Lung (tissue), 12 donors: ENCODE measurements around the gene JDP2. TPM values are rescaled to one million over a fixed set of nuclear protein-coding genes. Genes with fewer than 3 reads are reported as not detected.

Experiments
- ATAC-seq: fragments of 200-7000 bp; cut with Tn5 transposase; one replicate; pipeline ENCODE4 v1.9.1; 2020; ENCODE audit warnings: moderate number of reproducible peaks; ENCODE audit not compliant: insufficient read depth, low FRiP score
- DNase-seq, 3 donors: peaks; one replicate each; pipeline ENCODE4 v3.0.0-alpha.2; 2013 to 2017
- H3K27ac ChIP-seq, 2 donors: one replicate each; pipeline ENCODE4 v1.5.1; 2013; ENCODE audit warnings: mild to moderate bottlenecking in 2 of 2, moderate library complexity in 2 of 2, control low read depth in 1 of 2, inconsistent platforms in 1 of 2, low read depth in 1 of 2, low read length in 1 of 2
- H3K27me3 ChIP-seq, 3 donors: one replicate each; pipeline ENCODE4 v1.5.1; 2013; ENCODE audit warnings: low read length in 2 of 3; ENCODE audit not compliant: control insufficient read depth in 3 of 3, insufficient read depth in 3 of 3
- H3K36me3 ChIP-seq, 4 donors: one replicate each; pipeline ENCODE4 v1.5.1; 2013; ENCODE audit warnings: low read length in 4 of 4, mild to moderate bottlenecking in 1 of 4, moderate library complexity in 1 of 4; ENCODE audit not compliant: control insufficient read depth in 4 of 4, insufficient read depth in 4 of 4
- H3K4me1 ChIP-seq, 5 donors: one replicate each; pipeline ENCODE4 v1.5.1; 2013; ENCODE audit warnings: low read length in 5 of 5, mild to moderate bottlenecking in 2 of 5, moderate library complexity in 1 of 5; ENCODE audit not compliant: control insufficient read depth in 5 of 5, insufficient read depth in 5 of 5
- H3K4me3 ChIP-seq: one replicate; pipeline ENCODE4 v1.5.1; 2013; ENCODE audit warnings: mild to moderate bottlenecking, control low read depth, moderate library complexity
- H3K9ac ChIP-seq, 2 donors: one replicate each; pipeline ENCODE4 v1.5.1; 2013; ENCODE audit warnings: low read length in 2 of 2, control low read depth in 1 of 2; ENCODE audit not compliant: insufficient read depth in 1 of 2
- H3K9me3 ChIP-seq, 4 donors: one replicate each; pipeline ENCODE4 v1.5.1; 2013; ENCODE audit warnings: low read length in 3 of 4, mild to moderate bottlenecking in 1 of 4, moderate library complexity in 1 of 4; ENCODE audit not compliant: control insufficient read depth in 4 of 4, insufficient read depth in 3 of 4
- WGBS, 2 donors: extraction: QIAGEN DNeasy Blood & Tissue Kit; methylation state at CpG; one replicate each; pipeline ENCODE4 v1.1.7; 2013; 5-methylcytosine and 5-hydroxymethylcytosine counted together
- polyA plus RNA-seq, 2 donors: library from polyadenylated mRNA; stranded (reverse); fragments of 200-250 nt; gene quantifications; one replicate each; pipeline ENCODE4 v1.2.1, GENCODE V29; 2013
- total RNA-seq, 2 donors: library from RNA; depleted of rRNA in 1 of 2; stranded (reverse); fragments of >200 nt in 1 of 2; gene quantifications; one replicate each; pipeline ENCODE4 v1.2.1, GENCODE V29; 2014 to 2021
- TF ChIP-seq, protein P1 (sequence below): IDR thresholded peaks from 2 replicates; pipeline ENCODE4 v1.5.1; 2012; ENCODE audit warnings: mild to moderate bottlenecking; ENCODE audit errors: control extremely low read depth, extremely low read depth
- donor health status: control.
- donor health status: control.
- donor health status: Bipolar disorder and iron deficiency.
- donor health status: healthy.
- donor health status: DM: yes; HTN: yes; CAD: no.

Gene JDP2
- total and polyA plus RNA-seq, 4 donors = 34.8 to 88.9 (median 57.7) TPM

DNA sequence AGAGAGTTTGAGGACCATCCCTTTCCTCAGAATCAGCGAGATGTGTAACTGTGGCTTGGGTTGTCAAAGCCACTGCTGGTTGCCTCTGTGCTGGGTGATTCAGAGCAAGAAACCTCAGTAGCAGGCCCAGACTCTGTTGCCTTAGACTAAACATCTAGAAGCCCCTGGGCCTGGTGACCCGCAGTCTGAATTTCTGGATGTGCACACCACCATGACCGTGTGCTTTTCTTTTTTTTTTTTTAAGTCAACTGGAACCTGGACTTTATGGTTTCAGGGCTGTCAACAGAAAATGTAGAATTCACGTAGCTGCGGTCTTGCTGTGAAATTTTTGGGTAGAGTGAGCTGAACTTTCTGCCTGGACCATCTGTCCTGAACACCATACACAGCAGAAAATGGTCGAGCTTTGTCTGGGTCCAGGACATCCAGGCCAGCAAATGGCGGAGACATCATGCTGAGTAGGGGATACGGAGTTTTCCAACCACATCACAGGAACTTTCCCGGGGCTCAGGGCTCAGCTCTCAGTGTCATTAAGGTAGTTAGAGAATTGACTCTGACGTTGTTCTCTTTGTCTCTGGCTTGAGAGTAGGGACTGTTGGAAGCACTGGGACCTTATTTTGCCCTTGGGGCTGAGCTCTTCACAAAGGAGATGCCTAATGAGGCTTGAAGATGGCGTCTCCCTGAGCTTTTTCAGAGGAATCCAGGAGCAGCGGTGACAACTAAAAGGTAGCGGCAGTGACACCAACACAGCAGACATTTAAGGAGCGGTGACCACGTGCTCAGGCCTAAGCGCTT, 71.5 kb downstream of the JDP2 start:
- Histone ChIP-seq H3K4me3 (no peak overlapping the region), H3K9me3 (peaks cover 0 to 1% (median 0%) of the 10 kb centered on the region in 4 donors), H3K27ac (no peak overlapping the region), H3K9ac (no peak overlapping the region), H3K4me1 (no peaks in the 10 kb centered on the region), H3K27me3 (no peaks in the 10 kb centered on the region), H3K36me3 (no peaks in the 10 kb centered on the region)
- WGBS, 2 donors = 93% methylated on average over 16 of the region's 16 CpGs
- ATAC-seq (no peak), DNase-seq (no peak)
- TF ChIP-seq, protein P1, sequence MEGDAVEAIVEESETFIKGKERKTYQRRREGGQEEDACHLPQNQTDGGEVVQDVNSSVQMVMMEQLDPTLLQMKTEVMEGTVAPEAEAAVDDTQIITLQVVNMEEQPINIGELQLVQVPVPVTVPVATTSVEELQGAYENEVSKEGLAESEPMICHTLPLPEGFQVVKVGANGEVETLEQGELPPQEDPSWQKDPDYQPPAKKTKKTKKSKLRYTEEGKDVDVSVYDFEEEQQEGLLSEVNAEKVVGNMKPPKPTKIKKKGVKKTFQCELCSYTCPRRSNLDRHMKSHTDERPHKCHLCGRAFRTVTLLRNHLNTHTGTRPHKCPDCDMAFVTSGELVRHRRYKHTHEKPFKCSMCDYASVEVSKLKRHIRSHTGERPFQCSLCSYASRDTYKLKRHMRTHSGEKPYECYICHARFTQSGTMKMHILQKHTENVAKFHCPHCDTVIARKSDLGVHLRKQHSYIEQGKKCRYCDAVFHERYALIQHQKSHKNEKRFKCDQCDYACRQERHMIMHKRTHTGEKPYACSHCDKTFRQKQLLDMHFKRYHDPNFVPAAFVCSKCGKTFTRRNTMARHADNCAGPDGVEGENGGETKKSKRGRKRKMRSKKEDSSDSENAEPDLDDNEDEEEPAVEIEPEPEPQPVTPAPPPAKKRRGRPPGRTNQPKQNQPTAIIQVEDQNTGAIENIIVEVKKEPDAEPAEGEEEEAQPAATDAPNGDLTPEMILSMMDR = no peak

DNA sequence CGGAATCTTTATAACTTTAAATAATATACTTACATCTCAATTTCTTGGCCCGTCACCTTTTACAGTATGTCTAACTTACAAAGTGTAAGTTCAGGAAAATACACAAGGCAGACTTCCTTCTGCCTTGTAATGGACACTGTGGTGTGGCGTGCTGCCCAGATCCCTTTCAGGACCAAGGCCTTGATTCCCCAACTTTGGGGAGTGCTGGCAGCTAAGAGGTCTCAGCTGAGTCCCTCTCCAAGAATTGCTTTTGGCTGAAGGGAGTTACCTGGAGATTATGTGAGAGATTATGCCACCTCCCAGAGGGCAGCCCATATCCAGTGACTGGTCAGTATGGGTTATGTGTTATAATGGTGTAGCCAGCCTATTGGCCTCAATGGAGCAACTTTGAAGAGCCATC, 73.3 kb downstream of the JDP2 start:
- no peaks in the 10 kb centered on the region for H3K36me3 ChIP-seq

DNA sequence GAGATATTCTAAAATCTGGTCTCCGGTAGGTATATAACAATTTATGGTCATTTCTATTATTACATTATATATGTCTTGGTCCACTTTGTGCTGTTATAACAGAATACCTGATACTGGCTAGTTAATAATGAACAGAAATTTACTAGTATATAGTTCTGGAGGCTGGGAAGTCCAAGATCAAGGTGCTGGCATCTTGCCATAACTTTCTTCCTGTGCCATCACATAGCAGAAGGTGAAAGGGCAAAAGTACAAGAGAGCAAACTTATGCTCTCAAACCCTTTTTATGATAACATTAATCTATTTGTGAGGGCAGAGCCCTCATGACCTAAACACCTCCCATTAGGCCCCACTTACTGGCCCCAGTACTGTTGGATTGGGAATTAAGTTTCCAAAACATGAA, 76.6 kb downstream of the JDP2 start:
- H3K36me3 ChIP-seq = no peaks in the 10 kb centered on the region
- peaks cover 0 to 2% (median 0%) of the 10 kb centered on the region in 4 donors for H3K9me3 ChIP-seq
- H3K9ac ChIP-seq = no peak overlapping the region
- DNase-seq (no peak), ATAC-seq (no peak)
- TF ChIP-seq, protein P1 = no peak
- H3K4me1 ChIP-seq = no peaks in the 10 kb centered on the region
- WGBS, 2 donors = 97% methylated on average over 1 of the region's 1 CpG
- H3K4me3 ChIP-seq = no peak overlapping the region
- H3K27me3 ChIP-seq = no peaks in the 10 kb centered on the region
- H3K27ac ChIP-seq = no peak overlapping the region

More for the DNA sequence above, 73.3 kb downstream of the JDP2 start:
- Histone ChIP-seq H3K27ac (no peak overlapping the region), H3K9ac (peak overlapping the region in 1 of 2 donors; percentile 5), H3K27me3 (no peaks in the 10 kb centered on the region), H3K4me1 (no peaks in the 10 kb centered on the region), H3K4me3 (no peak overlapping the region), H3K9me3 (peaks cover 0 to 1% (median 0%) of the 10 kb centered on the region in 4 donors)
- 89 to 90% methylated on average over 3 of the region's 3 CpGs for WGBS, 2 donors
- DNase-seq (peak in 1 of 3 donors; percentile 32), ATAC-seq (no peak)
- TF ChIP-seq, protein P1 = no peak

DNA sequence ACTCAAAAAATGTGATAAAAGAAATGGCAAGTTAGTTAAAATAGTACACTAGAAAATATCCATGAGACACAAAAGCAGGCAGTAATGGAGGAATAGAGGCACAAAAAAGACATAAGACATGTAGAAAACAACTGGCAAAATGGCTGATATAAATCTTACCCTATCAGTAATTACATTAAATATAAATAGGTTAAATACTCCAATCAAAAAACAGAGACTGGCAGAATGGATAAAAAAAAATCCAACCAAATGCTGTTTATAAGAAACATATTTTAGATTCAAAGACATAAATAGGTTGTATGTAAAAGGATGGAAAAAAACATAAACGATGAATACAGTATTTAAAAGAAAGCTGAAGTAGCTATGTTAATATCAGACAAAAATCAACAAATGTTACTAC, 79.1 kb downstream of the JDP2 start:
- ATAC-seq (no peak), DNase-seq (no peak)
- WGBS, 2 donors = 91 to 95% methylated on average over 1 of the region's 1 CpG
- H3K4me3 ChIP-seq = no peak overlapping the region
- H3K36me3 ChIP-seq = no peaks in the 10 kb centered on the region
- H3K27ac ChIP-seq = no peak overlapping the region
- peaks cover 0 to 8% (median 4%) of the 10 kb centered on the region in 4 donors for H3K9me3 ChIP-seq
- no peaks in the 10 kb centered on the region for H3K27me3 ChIP-seq
- no peak overlapping the region for H3K9ac ChIP-seq
- TF ChIP-seq, protein P1 = no peak
- no peaks in the 10 kb centered on the region for H3K4me1 ChIP-seq
